ENCODE measurements around the gene TARS2.

DNA sequence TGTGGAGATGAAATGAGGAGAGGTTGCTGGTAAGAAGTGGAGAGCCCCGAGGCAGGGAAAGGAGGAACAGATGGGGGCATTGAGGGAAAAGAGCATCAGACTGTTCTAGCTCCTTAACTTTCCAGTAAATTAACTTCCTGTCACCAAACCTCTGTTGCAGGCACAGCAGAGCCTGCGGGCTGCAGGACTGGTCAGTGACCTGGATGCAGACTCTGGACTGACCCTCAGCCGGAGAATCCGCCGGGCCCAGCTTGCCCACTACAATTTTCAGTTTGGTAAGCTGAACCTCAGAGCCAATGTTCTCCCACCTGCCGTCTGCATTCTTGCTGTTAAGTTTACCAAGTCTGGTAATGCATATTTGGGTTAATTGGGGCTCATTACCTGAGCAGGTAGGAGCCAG lies 18.2 kb downstream of the TARS2 start:
- TF ChIP-seq EP300 (IDR thresholded peaks at IDR 0.05), result no peak
- TF ChIP-seq, protein P1, sequence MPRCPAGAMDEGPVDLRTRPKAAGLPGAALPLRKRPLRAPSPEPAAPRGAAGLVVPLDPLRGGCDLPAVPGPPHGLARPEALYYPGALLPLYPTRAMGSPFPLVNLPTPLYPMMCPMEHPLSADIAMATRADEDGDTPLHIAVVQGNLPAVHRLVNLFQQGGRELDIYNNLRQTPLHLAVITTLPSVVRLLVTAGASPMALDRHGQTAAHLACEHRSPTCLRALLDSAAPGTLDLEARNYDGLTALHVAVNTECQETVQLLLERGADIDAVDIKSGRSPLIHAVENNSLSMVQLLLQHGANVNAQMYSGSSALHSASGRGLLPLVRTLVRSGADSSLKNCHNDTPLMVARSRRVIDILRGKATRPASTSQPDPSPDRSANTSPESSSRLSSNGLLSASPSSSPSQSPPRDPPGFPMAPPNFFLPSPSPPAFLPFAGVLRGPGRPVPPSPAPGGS (IDR thresholded peaks at IDR 0.05), result no peak
- no peak for TF ChIP-seq ESRRA (IDR thresholded peaks at IDR 0.05; ENCODE audit: borderline replicate concordance, low read length)
- TF ChIP-seq, protein P2, sequence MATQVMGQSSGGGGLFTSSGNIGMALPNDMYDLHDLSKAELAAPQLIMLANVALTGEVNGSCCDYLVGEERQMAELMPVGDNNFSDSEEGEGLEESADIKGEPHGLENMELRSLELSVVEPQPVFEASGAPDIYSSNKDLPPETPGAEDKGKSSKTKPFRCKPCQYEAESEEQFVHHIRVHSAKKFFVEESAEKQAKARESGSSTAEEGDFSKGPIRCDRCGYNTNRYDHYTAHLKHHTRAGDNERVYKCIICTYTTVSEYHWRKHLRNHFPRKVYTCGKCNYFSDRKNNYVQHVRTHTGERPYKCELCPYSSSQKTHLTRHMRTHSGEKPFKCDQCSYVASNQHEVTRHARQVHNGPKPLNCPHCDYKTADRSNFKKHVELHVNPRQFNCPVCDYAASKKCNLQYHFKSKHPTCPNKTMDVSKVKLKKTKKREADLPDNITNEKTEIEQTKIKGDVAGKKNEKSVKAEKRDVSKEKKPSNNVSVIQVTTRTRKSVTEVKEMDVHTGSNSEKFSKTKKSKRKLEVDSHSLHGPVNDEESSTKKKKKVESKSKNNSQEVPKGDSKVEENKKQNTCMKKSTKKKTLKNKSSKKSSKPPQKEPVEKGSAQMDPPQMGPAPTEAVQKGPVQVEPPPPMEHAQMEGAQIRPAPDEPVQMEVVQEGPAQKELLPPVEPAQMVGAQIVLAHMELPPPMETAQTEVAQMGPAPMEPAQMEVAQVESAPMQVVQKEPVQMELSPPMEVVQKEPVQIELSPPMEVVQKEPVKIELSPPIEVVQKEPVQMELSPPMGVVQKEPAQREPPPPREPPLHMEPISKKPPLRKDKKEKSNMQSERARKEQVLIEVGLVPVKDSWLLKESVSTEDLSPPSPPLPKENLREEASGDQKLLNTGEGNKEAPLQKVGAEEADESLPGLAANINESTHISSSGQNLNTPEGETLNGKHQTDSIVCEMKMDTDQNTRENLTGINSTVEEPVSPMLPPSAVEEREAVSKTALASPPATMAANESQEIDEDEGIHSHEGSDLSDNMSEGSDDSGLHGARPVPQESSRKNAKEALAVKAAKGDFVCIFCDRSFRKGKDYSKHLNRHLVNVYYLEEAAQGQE (IDR thresholded peaks at IDR 0.05), result no peak
- no peak for TF ChIP-seq CTCF (IDR thresholded peaks at IDR 0.05)
- no peak for TF ChIP-seq POLR2A (IDR thresholded peaks at IDR 0.05; ENCODE audit: low read length)
- no peak for TF ChIP-seq CHD4 (IDR thresholded peaks at IDR 0.05; ENCODE audit: borderline replicate concordance)
- no peak for TF ChIP-seq MAX (IDR thresholded peaks at IDR 0.05)
- no peak for TF ChIP-seq RFX5 (IDR thresholded peaks at IDR 0.05)
